Activated B cell treated with CpG ODN at 0.5 μM for 24 hours (primary cell): ENCODE results near the gene PTBP3. TPM values are rescaled to one million over a fixed set of nuclear protein-coding genes. Genes with fewer than 3 reads are reported as not detected.
"Not testable (repeated sequence)": the region's sequence is repeated elsewhere in the genome, so short reads cannot be mapped to it uniquely, and the experiment has no call there.

Source experiments
- ATAC-seq: fragments of 200-7000 bp; cut with Tn5 transposase; one replicate; pipeline ENCODE4 v1.10.0; 2021; ENCODE audit warnings: low read depth, mild to moderate bottlenecking, moderate library complexity
- CTCF ChIA-PET: fragments of 350-600 bp; sonication (Branson Sonifier 250); formaldehyde crosslinking; loops from one replicate; lab custom pipeline; 2021; ENCODE audit warnings: antibody characterized with exemption; lab: Charles Lee
- POLR2A ChIA-PET: fragments of 350-600 bp; sonication (Branson Sonifier 250); formaldehyde crosslinking; loops from one replicate; lab custom pipeline; 2021; ENCODE audit warnings: antibody characterized with exemption; lab: Charles Lee
- DNase-seq: peaks from one replicate; pipeline ENCODE4 v3.0.0; 2022
- H3K27ac Mint-ChIP-seq: one replicate; pipeline ENCODE4 v1.8.0; 2020; ENCODE audit warnings: mixed read lengths
- H3K27me3 Mint-ChIP-seq: one replicate; pipeline ENCODE4 v1.8.0; 2021; ENCODE audit warnings: mixed read lengths
- H3K36me3 Mint-ChIP-seq: one replicate; pipeline ENCODE4 v1.8.0; 2021; ENCODE audit warnings: low read depth, mixed read lengths
- H3K4me1 Mint-ChIP-seq: one replicate; pipeline ENCODE4 v1.8.0; 2021; ENCODE audit warnings: mixed read lengths
- H3K4me3 Mint-ChIP-seq: one replicate; pipeline ENCODE4 v1.8.0; 2020; ENCODE audit warnings: mild to moderate bottlenecking, mixed read lengths
- H3K9me3 Mint-ChIP-seq: one replicate; pipeline ENCODE4 v1.8.0; 2020; ENCODE audit warnings: mixed read lengths
- CTCF ChIP-seq: fragments of 200-600 bp; IDR thresholded peaks from one replicate; pipeline ENCODE4 v1.8.0; 2022; ENCODE audit warnings: antibody characterized with exemption, mild to moderate bottlenecking
- intact Hi-C: fragments of 100-400 bp; cut with micrococcal nuclease; formaldehyde crosslinking; loops from one replicate; pipeline ENCODE4 v1.15.1; 2024
- total RNA-seq: library from RNA; stranded (reverse); gene quantifications from 2 replicates; pipeline ENCODE4 v1.2.3, GENCODE V29; 2022

PTBP3 gene
- total RNA-seq, 1 donor from 2014 or later, result 106 TPM

GRCh38 chr9:112268413-112268812 lies 65.0 kb downstream of the PTBP3 start:
- H3K27ac Mint-ChIP-seq, result no peak overlapping the region
- H3K4me1 Mint-ChIP-seq, result peaks cover 3% of the 10 kb centered on the region
- ChIA-PET POLR2A (no interaction called here), CTCF (no interaction called here)
- no peak for ATAC-seq
- DNase-seq, result no peak
- TF ChIP-seq CTCF, result no peak
- H3K4me3 Mint-ChIP-seq, result no peak overlapping the region
- H3K9me3 Mint-ChIP-seq, result no peaks in the 10 kb centered on the region
- H3K27me3 Mint-ChIP-seq, result no peaks in the 10 kb centered on the region
- peaks cover 54% of the 10 kb centered on the region for H3K36me3 Mint-ChIP-seq
- intact Hi-C loops, result no loop called here

- CTCF ChIA-PET, result not testable (repeated sequence)
Measured at GRCh38 chr9:112267086-112267485, 66.3 kb downstream of the PTBP3 start.

GRCh38 chr9:112265391-112265790 lies 68.0 kb downstream of the PTBP3 start:
- intact Hi-C loops, result no loop called here
- ChIA-PET POLR2A (no interaction called here), CTCF (no interaction called here)
- Mint-ChIP-seq H3K4me3 (no peak overlapping the region), H3K36me3 (peaks cover 68% of the 10 kb centered on the region), H3K27ac (no peak overlapping the region), H3K27me3 (no peaks in the 10 kb centered on the region), H3K9me3 (no peaks in the 10 kb centered on the region), H3K4me1 (peaks cover 3% of the 10 kb centered on the region)
- DNase-seq (no peak), ATAC-seq (no peak)
- no peak for TF ChIP-seq CTCF

More at GRCh38 chr9:112267086-112267485, 66.3 kb downstream of the PTBP3 start:
- H3K4me1 Mint-ChIP-seq, ATAC-seq, intact Hi-C loops, DNase-seq, H3K9me3 Mint-ChIP-seq, POLR2A ChIA-PET, H3K4me3 Mint-ChIP-seq, H3K27me3 Mint-ChIP-seq, H3K27ac Mint-ChIP-seq: not testable (repeated sequence)
- H3K36me3 Mint-ChIP-seq, result peaks cover 59% of the 10 kb centered on the region

GRCh38 chr9:112262577-112262976 lies 70.8 kb downstream of the PTBP3 start:
- CTCF ChIA-PET, result interaction anchor here (1.0 kb wide), 1 partner anchor 70 kb away, joined by 3 read pairs; no protein-coding TSS in a partner anchor
- Mint-ChIP-seq H3K27me3 (no peaks in the 10 kb centered on the region), H3K27ac (no peak overlapping the region), H3K9me3 (no peaks in the 10 kb centered on the region), H3K36me3 (peaks cover 66% of the 10 kb centered on the region), H3K4me3 (no peak overlapping the region), H3K4me1 (no peaks in the 10 kb centered on the region)
- POLR2A ChIA-PET, result interaction anchor here (0.6 kb wide), 1 partner anchor 514 kb away, joined by 4 read pairs; no protein-coding TSS in a partner anchor
- no peak for ATAC-seq
- intact Hi-C loops, result no loop called here
- no peak for DNase-seq
- TF ChIP-seq CTCF, result no peak

- intact Hi-C loops, result no loop called here
- peaks cover 68% of the 10 kb centered on the region for H3K36me3 Mint-ChIP-seq
- TF ChIP-seq CTCF, result no peak
- ChIA-PET POLR2A (no interaction called here), CTCF (no interaction called here)
- ATAC-seq (no peak), DNase-seq (no peak)
- no peak overlapping the region for H3K27ac Mint-ChIP-seq
- H3K27me3 Mint-ChIP-seq, result no peaks in the 10 kb centered on the region
- no peak overlapping the region for H3K4me3 Mint-ChIP-seq
- H3K4me1 Mint-ChIP-seq, result no peaks in the 10 kb centered on the region
- H3K9me3 Mint-ChIP-seq, result no peaks in the 10 kb centered on the region
Measured at GRCh38 chr9:112261133-112261532, 72.3 kb downstream of the PTBP3 start.

- no peak for ATAC-seq
- H3K9me3 Mint-ChIP-seq, result peaks cover 2% of the 10 kb centered on the region
- no peak overlapping the region for H3K27ac Mint-ChIP-seq
- no peaks in the 10 kb centered on the region for H3K27me3 Mint-ChIP-seq
- peaks cover 71% of the 10 kb centered on the region for H3K36me3 Mint-ChIP-seq
- H3K4me3 Mint-ChIP-seq, result no peak overlapping the region
- no peak for TF ChIP-seq CTCF
- DNase-seq, result no peak
- no peaks in the 10 kb centered on the region for H3K4me1 Mint-ChIP-seq
- intact Hi-C loops, result no loop called here
- POLR2A ChIA-PET, result no interaction called here
- CTCF ChIA-PET, result no interaction called here
Measured at GRCh38 chr9:112258106-112258505, 75.3 kb downstream of the PTBP3 start.
